GM19023 (cell line): ENCODE data around the gene MCTP2.
A peak's percentile ranks its signal among the peaks of the same experiment; 100 is the strongest.

Experiments used
- ATAC-seq: cut with Tn5 transposase; IDR thresholded peaks from one replicate; pipeline ENCODE4 v1.9.1; 2021; ENCODE audit warnings: mild to moderate bottlenecking, moderate library complexity; ENCODE audit not compliant: unreplicated experiment

MCTP2 gene

GRCh38 chr15:94293411-94294402 is 62.3 kb downstream of the MCTP2 start:
- ATAC-seq, result no peak

- no peak for ATAC-seq
Measured at GRCh38 chr15:94294556-94294955, 63.2 kb downstream of the MCTP2 start.

GRCh38 chr15:94295275-94295674 is 63.9 kb downstream of the MCTP2 start:
- ATAC-seq, result no peak

- ATAC-seq, result no peak
Measured at GRCh38 chr15:94296717-94297116, 65.4 kb downstream of the MCTP2 start.

- ATAC-seq, result peak; percentile 77
Measured at GRCh38 chr15:94297558-94297957, 66.2 kb downstream of the MCTP2 start.

- ATAC-seq, result no peak
Measured at GRCh38 chr15:94298364-94298763, 67.0 kb downstream of the MCTP2 start.

GRCh38 chr15:94300612-94301011 is 69.3 kb downstream of the MCTP2 start:
- no peak for ATAC-seq

GRCh38 chr15:94305133-94305532 is 73.8 kb downstream of the MCTP2 start:
- ATAC-seq, result no peak

- peak; percentile 79 for ATAC-seq
Measured at GRCh38 chr15:94306700-94307650, 75.6 kb downstream of the MCTP2 start.

- no peak for ATAC-seq
Measured at GRCh38 chr15:94312946-94313345, 81.6 kb downstream of the MCTP2 start.

- ATAC-seq, result no peak
Measured at GRCh38 chr15:94314639-94315038, 83.3 kb downstream of the MCTP2 start.

GRCh38 chr15:94317211-94317610 is 85.8 kb downstream of the MCTP2 start:
- no peak for ATAC-seq

- no peak for ATAC-seq
Measured at GRCh38 chr15:94322141-94322540, 90.8 kb downstream of the MCTP2 start.

GRCh38 chr15:94323076-94323475 is 91.7 kb downstream of the MCTP2 start:
- ATAC-seq, result no peak

- peak; percentile 68 for ATAC-seq
Measured at GRCh38 chr15:94324117-94324826, 92.9 kb downstream of the MCTP2 start.

- peak; percentile 50 for ATAC-seq
Measured at GRCh38 chr15:94324835-94325767, 93.7 kb downstream of the MCTP2 start.

- ATAC-seq, result peak; percentile 39
Measured at GRCh38 chr15:94327356-94327936, 96.1 kb downstream of the MCTP2 start.

GRCh38 chr15:94331731-94332130 is 100.4 kb downstream of the MCTP2 start:
- no peak for ATAC-seq

GRCh38 chr15:94335616-94336015 is 104.3 kb downstream of the MCTP2 start:
- ATAC-seq, result no peak
